Measurements from ENCODE around the gene SLC16A8. TPM values are rescaled to one million over a fixed set of nuclear protein-coding genes. Genes with fewer than 3 reads are reported as not detected.

Gene SLC16A8
- total RNA-seq, 2 donors from 2014 or later, result 0.57 to 1.1 TPM

DNA sequence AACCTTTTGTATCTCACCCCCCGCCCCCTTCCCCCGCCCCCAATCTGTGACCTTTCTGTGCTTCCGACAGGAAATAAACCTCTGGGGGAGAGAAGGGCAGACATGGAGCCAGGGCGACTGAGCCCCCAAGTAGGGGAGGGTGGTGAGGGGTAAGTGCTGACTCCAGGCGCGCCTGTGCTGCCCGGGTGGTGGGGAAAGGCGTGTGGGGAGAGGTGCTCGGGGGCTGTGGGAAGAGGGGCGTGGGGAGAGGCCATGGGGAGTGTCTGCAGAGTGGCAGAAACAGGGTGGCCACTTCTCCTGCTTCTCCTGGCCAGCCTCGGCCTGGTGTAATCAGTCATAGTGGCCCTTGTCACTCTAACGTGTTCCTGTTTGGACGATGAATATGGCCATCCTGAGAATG, 8.0 kb downstream of the SLC16A8 start:
- Histone ChIP-seq H3K9me3 (ENCODE audit: control insufficient read depth, low read length) (no peaks in the 10 kb centered on the region), H3K4me1 (ENCODE audit: control insufficient read depth, insufficient read depth, low read length) (no peaks in the 10 kb centered on the region), H3K36me3 (ENCODE audit: control insufficient read depth, insufficient read depth, low read length) (peaks cover 17% of the 10 kb centered on the region), H3K4me3 (ENCODE audit: low read length) (no peak overlapping the region), H3K27ac (ENCODE audit: low read depth, low read length) (no peak overlapping the region), H3K27me3 (ENCODE audit: control insufficient read depth, insufficient read depth, low read length, poor library complexity, severe bottlenecking) (peaks cover 11% of the 10 kb centered on the region), H3K9ac (ENCODE audit: extremely low read depth, low read length, poor library complexity, severe bottlenecking) (no peak overlapping the region)
- WGBS, 2 experiments (ENCODE audit: insufficient coverage in 1 of 2, insufficient read length in 1 of 2), result 90 to 93% methylated on average over 9 to 13 of the region's 13 CpGs
- no peak for DNase-seq
- no peaks in the 10 kb centered on the region for H3K9me3 Mint-ChIP-seq
- no peak overlapping the region for H3K4me3 Mint-ChIP-seq
- H3K36me3 Mint-ChIP-seq (ENCODE audit: low read depth), result peaks cover 23% of the 10 kb centered on the region
- TF ChIP-seq, protein P1, sequence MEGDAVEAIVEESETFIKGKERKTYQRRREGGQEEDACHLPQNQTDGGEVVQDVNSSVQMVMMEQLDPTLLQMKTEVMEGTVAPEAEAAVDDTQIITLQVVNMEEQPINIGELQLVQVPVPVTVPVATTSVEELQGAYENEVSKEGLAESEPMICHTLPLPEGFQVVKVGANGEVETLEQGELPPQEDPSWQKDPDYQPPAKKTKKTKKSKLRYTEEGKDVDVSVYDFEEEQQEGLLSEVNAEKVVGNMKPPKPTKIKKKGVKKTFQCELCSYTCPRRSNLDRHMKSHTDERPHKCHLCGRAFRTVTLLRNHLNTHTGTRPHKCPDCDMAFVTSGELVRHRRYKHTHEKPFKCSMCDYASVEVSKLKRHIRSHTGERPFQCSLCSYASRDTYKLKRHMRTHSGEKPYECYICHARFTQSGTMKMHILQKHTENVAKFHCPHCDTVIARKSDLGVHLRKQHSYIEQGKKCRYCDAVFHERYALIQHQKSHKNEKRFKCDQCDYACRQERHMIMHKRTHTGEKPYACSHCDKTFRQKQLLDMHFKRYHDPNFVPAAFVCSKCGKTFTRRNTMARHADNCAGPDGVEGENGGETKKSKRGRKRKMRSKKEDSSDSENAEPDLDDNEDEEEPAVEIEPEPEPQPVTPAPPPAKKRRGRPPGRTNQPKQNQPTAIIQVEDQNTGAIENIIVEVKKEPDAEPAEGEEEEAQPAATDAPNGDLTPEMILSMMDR (conservative IDR thresholded peaks at IDR 0.05), result no peak
- H3K4me1 Mint-ChIP-seq, result no peaks in the 10 kb centered on the region
- peaks cover 20% of the 10 kb centered on the region for H3K27me3 Mint-ChIP-seq (ENCODE audit: insufficient read depth)
- no peak overlapping the region for H3K27ac Mint-ChIP-seq

DNA sequence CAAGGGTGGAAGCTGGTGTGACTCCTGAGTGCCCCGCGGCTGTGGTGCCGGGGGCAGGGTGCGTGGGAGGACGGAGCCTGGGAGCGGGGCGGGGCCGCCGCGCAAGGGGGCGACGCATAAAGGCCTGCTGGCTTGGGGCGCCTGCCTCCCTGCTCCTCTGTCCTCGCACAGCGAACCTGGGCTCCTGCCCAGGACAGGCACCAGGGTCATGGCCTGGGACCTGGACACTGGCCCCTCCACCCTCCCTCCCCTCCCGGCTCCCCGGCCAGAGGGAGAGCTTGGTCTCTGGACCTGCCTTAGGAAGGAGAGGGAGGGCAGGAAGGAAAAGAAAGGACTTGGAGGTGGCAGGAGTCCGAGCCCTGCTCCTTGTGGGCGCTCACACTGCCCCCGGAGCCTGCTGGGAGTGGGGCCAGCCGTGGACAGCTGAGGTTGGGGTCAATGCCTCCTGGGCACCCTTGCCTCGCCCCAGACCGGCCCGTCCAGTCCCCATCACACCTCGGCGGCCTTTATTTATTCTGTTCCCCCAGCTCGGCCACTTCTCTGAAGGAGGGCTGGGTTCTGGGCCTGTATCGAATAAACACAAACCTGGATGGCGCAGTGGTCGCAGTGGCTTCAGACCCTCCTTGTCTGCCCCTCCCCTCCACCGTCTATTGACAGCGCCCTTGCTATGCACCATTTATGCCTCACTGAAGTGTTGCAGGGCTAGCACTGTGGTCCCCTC, 8.7 kb downstream of the SLC16A8 start:
- TF ChIP-seq, protein P1 (conservative IDR thresholded peaks at IDR 0.05), result no peak
- Mint-ChIP-seq H3K36me3 (ENCODE audit: low read depth) (peaks cover 25% of the 10 kb centered on the region), H3K4me3 (no peak overlapping the region), H3K27ac (no peak overlapping the region), H3K4me1 (no peaks in the 10 kb centered on the region), H3K9me3 (no peaks in the 10 kb centered on the region), H3K27me3 (ENCODE audit: insufficient read depth) (peaks cover 13% of the 10 kb centered on the region)
- Histone ChIP-seq H3K4me3 (ENCODE audit: low read length) (no peak overlapping the region), H3K9me3 (ENCODE audit: control insufficient read depth, low read length) (no peaks in the 10 kb centered on the region), H3K9ac (ENCODE audit: extremely low read depth, low read length, poor library complexity, severe bottlenecking) (no peak overlapping the region), H3K27me3 (ENCODE audit: control insufficient read depth, insufficient read depth, low read length, poor library complexity, severe bottlenecking) (peaks cover 4% of the 10 kb centered on the region), H3K27ac (ENCODE audit: low read depth, low read length) (peak overlapping the region; percentile 38), H3K36me3 (ENCODE audit: control insufficient read depth, insufficient read depth, low read length) (peaks cover 19% of the 10 kb centered on the region), H3K4me1 (ENCODE audit: control insufficient read depth, insufficient read depth, low read length) (no peaks in the 10 kb centered on the region)
- WGBS, 2 experiments (ENCODE audit: insufficient coverage in 1 of 2, insufficient read length in 1 of 2), result 94 to 95% methylated on average over 17 to 31 of the region's 32 CpGs
- no peak for DNase-seq

DNA sequence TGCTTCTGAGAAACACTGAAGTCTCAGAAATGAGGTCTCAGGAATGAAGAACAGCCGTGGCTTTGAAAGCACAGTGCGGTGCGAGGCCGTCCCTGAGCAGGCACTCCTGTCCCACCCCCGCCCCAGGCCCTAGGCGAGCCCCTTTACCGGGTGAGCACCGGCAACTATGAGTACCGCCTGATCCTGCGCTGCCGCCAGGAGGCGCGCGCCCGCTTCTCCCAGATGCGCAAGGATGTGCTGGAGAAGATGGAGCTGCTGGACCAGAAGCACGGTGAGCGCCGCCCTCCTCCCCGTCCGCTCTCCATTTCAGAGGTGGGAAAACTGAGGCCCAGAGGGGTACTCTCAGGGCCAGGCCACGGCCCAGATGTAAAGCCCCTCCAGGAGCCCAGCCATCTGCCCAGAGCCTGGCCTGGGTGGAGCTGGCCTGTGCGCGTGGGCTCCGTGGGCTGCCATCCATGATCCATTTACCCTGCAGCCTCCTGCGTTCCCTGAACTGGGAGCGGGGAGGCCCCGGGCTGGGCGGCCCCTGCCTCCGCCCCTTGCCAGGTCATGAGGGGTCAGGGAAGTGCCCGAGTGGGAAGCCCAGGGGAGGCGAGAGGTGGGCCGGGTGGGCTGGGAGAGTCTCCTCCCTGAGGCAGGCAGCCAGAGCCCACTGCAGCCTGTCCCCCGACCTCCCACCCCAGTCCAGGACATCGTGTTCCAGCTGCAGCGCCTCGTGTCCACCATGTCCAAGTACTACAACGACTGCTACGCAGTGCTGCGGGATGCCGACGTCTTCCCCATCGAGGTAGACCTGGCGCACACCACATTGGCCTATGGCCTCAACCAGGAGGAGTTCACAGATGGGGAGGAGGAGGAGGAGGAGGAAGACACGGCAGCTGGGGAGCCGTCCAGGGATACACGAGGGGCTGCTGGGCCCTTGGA, 9.5 kb downstream of the SLC16A8 start:
- Histone ChIP-seq H3K9me3 (ENCODE audit: control insufficient read depth, low read length) (no peaks in the 10 kb centered on the region), H3K27ac (ENCODE audit: low read depth, low read length) (no peak overlapping the region), H3K27me3 (ENCODE audit: control insufficient read depth, insufficient read depth, low read length, poor library complexity, severe bottlenecking) (no peaks in the 10 kb centered on the region), H3K4me3 (ENCODE audit: low read length) (no peak overlapping the region), H3K36me3 (ENCODE audit: control insufficient read depth, insufficient read depth, low read length) (peaks cover 25% of the 10 kb centered on the region), H3K4me1 (ENCODE audit: control insufficient read depth, insufficient read depth, low read length) (no peaks in the 10 kb centered on the region), H3K9ac (ENCODE audit: extremely low read depth, low read length, poor library complexity, severe bottlenecking) (no peak overlapping the region)
- peak; percentile 94 for DNase-seq
- Mint-ChIP-seq H3K27me3 (ENCODE audit: insufficient read depth) (peaks cover 5% of the 10 kb centered on the region), H3K4me1 (no peaks in the 10 kb centered on the region), H3K27ac (peak overlapping the region; percentile 55), H3K9me3 (no peaks in the 10 kb centered on the region), H3K36me3 (ENCODE audit: low read depth) (peaks cover 31% of the 10 kb centered on the region), H3K4me3 (no peak overlapping the region)
- 93 to 96% methylated on average over 35 to 47 of the region's 47 CpGs for WGBS, 2 experiments (ENCODE audit: insufficient coverage in 1 of 2, insufficient read length in 1 of 2)
- TF ChIP-seq, protein P1 (conservative IDR thresholded peaks at IDR 0.05), result peak; percentile 76

All from endodermal cell (in vitro differentiated cells).